Measurements from ENCODE around the gene MARVELD1.
"Not testable (repeated sequence)": the region's sequence is repeated elsewhere in the genome, so short reads cannot be mapped to it uniquely, and the experiment has no call there.

Gene MARVELD1

GRCh38 chr10:97690133-97690532 is 23.4 kb upstream of the MARVELD1 start:
- no peak for DNase-seq (ENCODE audit: low spot score)

- not testable (repeated sequence) for DNase-seq (ENCODE audit: low spot score)
These were observed 15.4 kb upstream of the MARVELD1 start for GRCh38 chr10:97698072-97698655.

- DNase-seq (ENCODE audit: low spot score): peak; percentile 77
These were observed 12.0 kb upstream of the MARVELD1 start for GRCh38 chr10:97701438-97702069.

- no peak for DNase-seq (ENCODE audit: low spot score)
These were observed 10.0 kb upstream of the MARVELD1 start for GRCh38 chr10:97703398-97704067.

- DNase-seq (ENCODE audit: low spot score): no peak
These were observed 9.2 kb upstream of the MARVELD1 start for GRCh38 chr10:97704341-97704740.

GRCh38 chr10:97705006-97705670 is 8.4 kb upstream of the MARVELD1 start:
- DNase-seq (ENCODE audit: low spot score): no peak

GRCh38 chr10:97707134-97707861 is 6.2 kb upstream of the MARVELD1 start:
- no peak for DNase-seq (ENCODE audit: low spot score)

- DNase-seq (ENCODE audit: low spot score): no peak
These were observed 5.4 kb upstream of the MARVELD1 start for GRCh38 chr10:97708167-97708566.

- DNase-seq (ENCODE audit: low spot score): peak; percentile 89
These were observed 4.3 kb upstream of the MARVELD1 start for GRCh38 chr10:97708976-97709946.

GRCh38 chr10:97711640-97712572 is 1.6 kb upstream of the MARVELD1 start:
- DNase-seq (ENCODE audit: low spot score): no peak

- peak; percentile 78 for DNase-seq (ENCODE audit: low spot score)
These were observed 383 bp downstream of the MARVELD1 start for GRCh38 chr10:97713826-97714400.

- DNase-seq (ENCODE audit: low spot score): peak; percentile 88
These were observed 1.1 kb downstream of the MARVELD1 start for GRCh38 chr10:97714401-97715258.

GRCh38 chr10:97715259-97715874 is 1.8 kb downstream of the MARVELD1 start:
- DNase-seq (ENCODE audit: low spot score): no peak

- DNase-seq (ENCODE audit: low spot score): no peak
These were observed 4.1 kb downstream of the MARVELD1 start for GRCh38 chr10:97717627-97718026.

- DNase-seq (ENCODE audit: low spot score): no peak
These were observed 4.6 kb downstream of the MARVELD1 start for GRCh38 chr10:97718178-97718577.

GRCh38 chr10:97718659-97719142 is 5.2 kb downstream of the MARVELD1 start:
- no peak for DNase-seq (ENCODE audit: low spot score)

GRCh38 chr10:97719602-97720001 is 6.1 kb downstream of the MARVELD1 start:
- DNase-seq (ENCODE audit: low spot score): no peak

Measured in hepatic stellate cell (primary cell).